Upper lobe of left lung (tissue), 6 donors: ENCODE results near the gene MZF1. TPM values are rescaled to one million over a fixed set of nuclear protein-coding genes. Genes with fewer than 3 reads are reported as not detected.
A peak's percentile ranks its signal among the peaks of the same experiment; 100 is the strongest.

Experiments used
- ATAC-seq, 2 donors: fragments of 200-7000 bp; cut with Tn5 transposase; one replicate each; pipeline ENCODE4 v1.9.1; 2022; ENCODE audit warnings: mild to moderate bottlenecking in 2 of 2, moderate library complexity in 2 of 2; ENCODE audit not compliant: low FRiP score in 2 of 2
- DNase-seq, 2 donors: peaks; one replicate each; pipeline ENCODE4 v3.0.0-alpha.2; 2019 to 2020
- H3K27ac ChIP-seq, 4 donors: fragments of 200-600 bp; sonication (generic); one replicate each; pipeline ENCODE4 v1.5.1; 2016 to 2019
- H3K27me3 ChIP-seq, 4 donors: fragments of 200-600 bp; sonication (generic); one replicate each; pipeline ENCODE4 v1.5.1; 2017 to 2019
- H3K36me3 ChIP-seq, 4 donors: fragments of 200-600 bp; sonication (generic); one replicate each; pipeline ENCODE4 v1.5.1; 2016 to 2019
- H3K4me1 ChIP-seq, 4 donors: fragments of 200-600 bp; sonication (generic); one replicate each; pipeline ENCODE4 v1.5.1; 2018 to 2019
- H3K4me3 ChIP-seq, 4 donors: fragments of 200-600 bp; sonication (generic); one replicate each; pipeline ENCODE4 v1.5.1; 2017 to 2019; ENCODE audit warnings: mild to moderate bottlenecking in 2 of 4, moderate library complexity in 1 of 4
- H3K9me3 ChIP-seq, 4 donors: fragments of 200-600 bp; sonication (generic); one replicate each; pipeline ENCODE4 v1.5.1; 2018 to 2019
- CTCF ChIP-seq, 6 experiments: fragments of 450-650 bp in 4 of 6; fragments of 200-600 bp in 2 of 6; sonication (generic) in 2 of 6; IDR thresholded peaks; one replicate each; pipeline ENCODE4 v1.5.1; 2016 to 2019; ENCODE audit warnings: antibody characterized with exemption in 6 of 6
- EP300 ChIP-seq, 4 donors: sonication (generic); formaldehyde crosslinking; IDR thresholded peaks; one replicate each; pipeline ENCODE4 v1.5.1; 2017; ENCODE audit warnings: antibody characterized with exemption in 4 of 4, control low read depth in 2 of 4
- POLR2A ChIP-seq, 4 donors: fragments of 450-650 bp; IDR thresholded peaks; one replicate each; pipeline ENCODE4 v1.5.1; 2016 to 2017; ENCODE audit warnings: antibody characterized with exemption in 4 of 4, mild to moderate bottlenecking in 2 of 4
- POLR2AphosphoS5 ChIP-seq, 2 donors: sonication (generic); formaldehyde crosslinking; IDR thresholded peaks; one replicate each; pipeline ENCODE4 v1.5.1; 2017; ENCODE audit warnings: antibody characterized with exemption in 2 of 2
- WGBS, 2 donors: methylation state at CpG; one replicate each; pipeline ENCODE4 v1.1.5; 2017 to 2018; 5-methylcytosine and 5-hydroxymethylcytosine counted together
- total RNA-seq, 6 donors: library from RNA; depleted of rRNA in 4 of 6; stranded (reverse); fragments of >200 nt in 4 of 6; gene quantifications; one replicate each; pipeline versions ENCODE4 v1.1.0 to v1.2.1, GENCODE V29; 2016 to 2021
- donor health status: DM: no; HTN: no; CAD: no; lungs with moderate emphysema.
- donor health status: DM: no; HTN: yes; CAD: no; lungs with severe emphysema.

The MZF1 gene
- total RNA-seq, 6 donors from 2014 or later: 34.8 to 162 (median 45.5) TPM

- 55 to 56% methylated on average over 1 of the region's 1 CpG for WGBS, 2 donors
- Histone ChIP-seq H3K4me3 (no peak overlapping the region), H3K4me1 (peaks cover 33 to 44% (median 34%) of the 10 kb centered on the region in 4 donors), H3K9me3 (no peaks in the 10 kb centered on the region), H3K36me3 (peaks cover 46 to 77% (median 69%) of the 10 kb centered on the region in 4 donors), H3K27me3 (no peaks in the 10 kb centered on the region), H3K27ac (no peak overlapping the region)
- ATAC-seq: no peak
- DNase-seq: no peak
- TF ChIP-seq EP300 (IDR thresholded peaks at IDR 0.05) (no peak), POLR2A (IDR thresholded peaks at IDR 0.05) (no peak), CTCF (IDR thresholded peaks at IDR 0.05) (no peak), POLR2AphosphoS5 (IDR thresholded peaks at IDR 0.05) (no peak)
These were observed 22.0 kb downstream of the MZF1 start for GRCh38 chr19:58551123-58551497.

- Histone ChIP-seq H3K4me3 (no peak overlapping the region), H3K27me3 (no peaks in the 10 kb centered on the region), H3K4me1 (peaks cover 33 to 44% (median 36%) of the 10 kb centered on the region in 4 donors), H3K27ac (no peak overlapping the region), H3K9me3 (no peaks in the 10 kb centered on the region), H3K36me3 (peaks cover 45 to 72% (median 64%) of the 10 kb centered on the region in 4 donors)
- no peak for TF ChIP-seq CTCF (IDR thresholded peaks at IDR 0.05)
- no peak for TF ChIP-seq POLR2AphosphoS5 (IDR thresholded peaks at IDR 0.05)
- no peak for TF ChIP-seq POLR2A (IDR thresholded peaks at IDR 0.05)
- TF ChIP-seq EP300 (IDR thresholded peaks at IDR 0.05): no peak
- ATAC-seq: no peak
- WGBS, 2 donors: 91 to 94% methylated on average over 10 to 13 of the region's 13 CpGs
- no peak for DNase-seq
These were observed 22.6 kb downstream of the MZF1 start for GRCh38 chr19:58550362-58551122.

- 88 to 94% methylated on average over 6 to 11 of the region's 11 CpGs for WGBS, 2 donors
- DNase-seq (no peak), ATAC-seq (no peak)
- Histone ChIP-seq H3K27me3 (no peaks in the 10 kb centered on the region), H3K4me3 (no peak overlapping the region), H3K27ac (no peak overlapping the region), H3K36me3 (peaks cover 45 to 70% (median 63%) of the 10 kb centered on the region in 4 donors), H3K4me1 (peaks cover 32 to 43% (median 38%) of the 10 kb centered on the region in 4 donors), H3K9me3 (no peaks in the 10 kb centered on the region)
- TF ChIP-seq POLR2AphosphoS5 (IDR thresholded peaks at IDR 0.05): no peak
- TF ChIP-seq EP300 (IDR thresholded peaks at IDR 0.05): no peak
- TF ChIP-seq POLR2A (IDR thresholded peaks at IDR 0.05): no peak
- no peak for TF ChIP-seq CTCF (IDR thresholded peaks at IDR 0.05)
These were observed 23.3 kb downstream of the MZF1 start for GRCh38 chr19:58549664-58550361.

- peak in 1 of 2 donors; percentile 60 for DNase-seq
- Histone ChIP-seq H3K4me3 (no peak overlapping the region), H3K27ac (no peak overlapping the region), H3K27me3 (no peaks in the 10 kb centered on the region), H3K9me3 (no peaks in the 10 kb centered on the region), H3K36me3 (peaks cover 45 to 70% (median 63%) of the 10 kb centered on the region in 4 donors), H3K4me1 (peaks cover 29 to 39% (median 34%) of the 10 kb centered on the region in 4 donors)
- WGBS, 2 donors: 91 to 93% methylated on average over 12 to 18 of the region's 20 CpGs
- ATAC-seq: no peak
- TF ChIP-seq CTCF (IDR thresholded peaks at IDR 0.05) (no peak), POLR2AphosphoS5 (IDR thresholded peaks at IDR 0.05) (no peak), POLR2A (IDR thresholded peaks at IDR 0.05) (no peak), EP300 (IDR thresholded peaks at IDR 0.05) (no peak)
These were observed 24.1 kb downstream of the MZF1 start for GRCh38 chr19:58548859-58549663.
